LNCaP clone FGC (cell line): ENCODE data around the gene SKAP2.

ENCODE experiments used
- DNase-seq: peaks from one replicate; pipeline ENCODE4 v3.0.0-alpha.2; 2011; ENCODE audit warnings: low read depth
- H3K4me3 ChIP-seq: 2 replicates; pipeline ENCODE4 v1.5.1; 2011; ENCODE audit warnings: mild to moderate bottlenecking, low read depth, low read length, control low read depth
- TF ChIP-seq, protein P1 (sequence below): IDR thresholded peaks from 2 replicates; pipeline ENCODE4 v1.5.1; 2012; ENCODE audit warnings: mild to moderate bottlenecking; ENCODE audit not compliant: control insufficient read depth, insufficient read depth; ENCODE audit errors: extremely low read depth

SKAP2 gene

DNA sequence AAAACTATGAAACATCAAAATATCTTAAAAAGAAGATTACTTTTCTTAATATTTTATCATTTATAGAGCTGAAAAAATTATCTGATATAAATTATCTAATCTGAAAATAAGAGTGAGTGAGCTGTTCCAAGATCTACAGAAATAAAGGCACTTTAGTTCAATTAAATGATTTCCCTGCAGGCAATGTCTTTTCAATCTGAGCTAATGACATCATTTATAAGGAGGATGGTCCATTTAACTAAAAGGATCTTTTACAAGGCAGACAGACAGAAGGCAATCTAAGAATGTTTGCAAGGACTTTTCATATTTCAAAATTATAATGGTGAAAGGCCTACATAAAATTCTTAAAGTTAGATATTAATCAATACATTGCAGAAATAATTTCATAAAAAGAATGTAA lies 71.8 kb downstream of the SKAP2 start:
- H3K4me3 ChIP-seq, result no peak overlapping the region
- DNase-seq, result no peak
- TF ChIP-seq, protein P1, sequence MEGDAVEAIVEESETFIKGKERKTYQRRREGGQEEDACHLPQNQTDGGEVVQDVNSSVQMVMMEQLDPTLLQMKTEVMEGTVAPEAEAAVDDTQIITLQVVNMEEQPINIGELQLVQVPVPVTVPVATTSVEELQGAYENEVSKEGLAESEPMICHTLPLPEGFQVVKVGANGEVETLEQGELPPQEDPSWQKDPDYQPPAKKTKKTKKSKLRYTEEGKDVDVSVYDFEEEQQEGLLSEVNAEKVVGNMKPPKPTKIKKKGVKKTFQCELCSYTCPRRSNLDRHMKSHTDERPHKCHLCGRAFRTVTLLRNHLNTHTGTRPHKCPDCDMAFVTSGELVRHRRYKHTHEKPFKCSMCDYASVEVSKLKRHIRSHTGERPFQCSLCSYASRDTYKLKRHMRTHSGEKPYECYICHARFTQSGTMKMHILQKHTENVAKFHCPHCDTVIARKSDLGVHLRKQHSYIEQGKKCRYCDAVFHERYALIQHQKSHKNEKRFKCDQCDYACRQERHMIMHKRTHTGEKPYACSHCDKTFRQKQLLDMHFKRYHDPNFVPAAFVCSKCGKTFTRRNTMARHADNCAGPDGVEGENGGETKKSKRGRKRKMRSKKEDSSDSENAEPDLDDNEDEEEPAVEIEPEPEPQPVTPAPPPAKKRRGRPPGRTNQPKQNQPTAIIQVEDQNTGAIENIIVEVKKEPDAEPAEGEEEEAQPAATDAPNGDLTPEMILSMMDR, result no peak

DNA sequence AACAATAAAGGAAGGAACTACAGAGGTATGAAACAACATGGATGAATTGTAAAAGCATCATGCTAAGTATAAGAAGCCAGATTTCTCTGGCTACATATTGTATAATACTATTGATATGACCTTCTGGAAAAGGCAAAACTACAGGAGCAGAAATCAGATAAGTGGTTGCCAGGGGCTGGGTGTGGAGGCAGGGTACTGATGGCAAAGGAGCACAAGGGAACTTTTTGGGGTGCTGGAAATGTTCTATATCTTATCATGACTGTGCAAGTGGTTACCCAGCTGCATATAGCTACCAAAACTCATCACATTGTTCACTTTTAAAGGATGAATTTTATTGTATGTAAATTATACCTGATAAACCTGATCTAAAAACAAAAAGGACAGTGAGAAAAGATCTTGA lies 72.4 kb downstream of the SKAP2 start:
- TF ChIP-seq, protein P1, result no peak
- no peak for DNase-seq
- no peak overlapping the region for H3K4me3 ChIP-seq

DNA sequence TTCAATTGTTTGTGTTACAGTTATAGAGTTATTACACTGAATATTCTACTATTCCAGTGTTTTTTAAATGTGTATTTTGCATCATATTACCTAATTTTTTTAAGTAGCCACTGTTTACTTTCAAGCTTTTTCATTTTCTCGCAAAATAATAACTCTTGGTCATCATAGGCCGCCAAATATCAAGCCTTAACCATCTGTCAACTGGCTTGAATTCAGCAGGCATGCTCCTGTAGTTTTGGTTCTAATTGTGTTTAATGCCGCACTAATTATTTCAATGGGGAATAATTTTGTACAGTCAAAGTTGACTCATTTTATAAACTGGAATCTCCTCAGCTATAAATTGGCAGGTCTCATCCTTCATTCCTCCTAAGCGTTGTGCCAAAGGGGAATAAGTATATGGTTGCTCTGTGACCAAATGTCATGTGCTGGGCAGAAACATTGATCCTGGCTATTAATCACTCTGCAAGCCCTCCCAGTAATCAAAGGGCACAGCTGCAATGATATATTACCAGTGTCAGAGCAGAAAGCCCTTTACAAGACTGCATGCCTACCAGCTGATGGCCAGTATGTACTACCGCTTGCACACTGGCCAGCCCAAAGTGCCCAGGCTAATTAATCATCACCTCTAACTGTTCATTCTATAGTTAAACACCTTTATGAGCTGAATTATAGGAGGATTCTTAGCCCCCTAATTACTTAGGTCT lies 74.8 kb downstream of the SKAP2 start:
- no peak overlapping the region for H3K4me3 ChIP-seq
- TF ChIP-seq, protein P1, result no peak
- DNase-seq, result no peak

DNA sequence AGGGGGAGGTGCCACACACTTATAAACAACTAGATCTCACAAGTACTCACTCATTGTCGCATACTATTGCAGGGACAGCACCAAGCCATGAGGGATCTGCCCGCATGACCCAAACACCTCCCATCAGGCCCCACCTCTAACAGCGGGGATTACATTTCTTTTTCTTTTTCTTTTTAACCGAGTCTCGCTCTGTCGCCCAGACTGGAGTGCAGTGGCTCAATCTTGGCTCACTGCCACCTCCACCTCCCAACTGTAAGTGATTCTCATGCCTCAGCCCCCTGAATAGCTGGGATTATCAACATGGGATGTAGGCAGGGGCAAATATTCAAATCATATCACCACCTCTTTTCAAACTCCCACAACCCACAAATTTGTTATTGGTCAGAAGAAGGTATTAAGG lies 76.7 kb downstream of the SKAP2 start:
- DNase-seq, result no peak
- TF ChIP-seq, protein P1, result no peak
- H3K4me3 ChIP-seq, result no peak overlapping the region

DNA sequence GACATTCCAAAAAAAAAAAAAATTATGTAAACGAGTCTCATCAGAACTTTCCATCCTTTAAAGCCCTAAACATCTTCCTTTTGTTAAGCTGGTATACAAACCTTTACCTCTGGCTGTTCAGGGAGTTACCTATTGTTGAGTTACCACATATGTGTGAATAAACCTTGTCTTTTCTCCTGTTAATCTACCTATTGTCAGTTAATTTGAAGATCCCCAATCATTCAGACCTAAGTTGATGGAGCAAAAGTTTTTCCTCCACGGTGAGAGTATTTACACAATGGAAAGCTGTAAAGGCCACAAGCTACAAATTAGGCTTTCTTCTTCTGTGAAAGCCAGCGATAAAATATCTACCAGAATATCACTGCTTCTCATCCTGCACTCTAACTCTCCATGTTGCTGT lies 80.3 kb downstream of the SKAP2 start:
- H3K4me3 ChIP-seq, result no peak overlapping the region
- TF ChIP-seq, protein P1, result no peak
- DNase-seq, result no peak

DNA sequence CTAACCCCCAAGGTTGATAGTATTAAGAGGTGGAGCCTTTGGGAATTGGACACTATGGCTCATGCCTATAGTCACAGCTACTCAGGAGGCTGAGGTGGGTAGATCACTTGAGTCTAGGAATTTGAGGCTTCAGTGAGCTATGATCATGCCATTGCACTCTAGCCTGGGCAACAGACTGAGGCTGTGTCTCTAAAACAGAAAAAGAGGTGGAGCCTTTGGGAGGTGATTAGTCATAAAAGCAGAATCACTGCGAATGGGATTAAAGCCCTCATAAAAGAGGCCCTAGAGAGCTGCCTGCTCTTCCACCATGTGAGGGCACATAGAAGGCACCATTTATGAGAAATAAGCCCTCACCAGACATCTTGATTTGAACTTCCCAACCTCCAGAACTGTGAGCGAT lies 81.9 kb downstream of the SKAP2 start:
- DNase-seq, result no peak
- TF ChIP-seq, protein P1, result no peak
- H3K4me3 ChIP-seq, result no peak overlapping the region

DNA sequence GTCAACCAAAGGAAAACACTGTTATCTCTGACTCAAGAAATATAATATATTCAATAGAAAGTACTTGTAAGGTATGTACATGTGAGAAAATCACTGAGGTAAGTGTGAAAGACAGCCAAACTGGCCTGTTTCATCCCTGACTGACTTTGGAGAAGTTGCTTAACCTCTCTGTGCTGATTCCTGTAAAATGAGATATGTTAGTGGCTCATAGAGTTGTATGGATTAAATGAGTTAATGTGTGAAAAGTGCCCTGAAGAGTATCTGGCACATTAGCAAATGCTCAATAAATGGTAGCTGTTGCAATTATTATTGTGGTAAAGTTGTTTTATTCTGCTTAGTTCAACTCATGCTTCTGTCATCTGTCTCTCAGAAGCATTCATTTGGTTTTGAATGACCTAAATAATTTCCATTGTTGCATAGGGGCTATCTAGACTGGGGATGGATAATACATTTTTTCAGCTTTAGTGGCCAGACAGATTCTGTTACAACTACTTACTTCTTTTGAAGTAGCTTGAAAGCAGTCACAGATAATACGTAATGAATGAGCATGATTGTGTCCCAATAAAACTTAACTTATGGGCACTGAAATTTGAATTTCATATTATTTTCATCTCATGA lies 84.3 kb downstream of the SKAP2 start:
- DNase-seq, result no peak
- no peak overlapping the region for H3K4me3 ChIP-seq
- TF ChIP-seq, protein P1, result no peak
